Measurements from ENCODE around the gene SHROOM1.

GRCh38 chr5:132832612-132833011 lies 2.2 kb upstream of the SHROOM1 start:
- TF ChIP-seq, protein P1, sequence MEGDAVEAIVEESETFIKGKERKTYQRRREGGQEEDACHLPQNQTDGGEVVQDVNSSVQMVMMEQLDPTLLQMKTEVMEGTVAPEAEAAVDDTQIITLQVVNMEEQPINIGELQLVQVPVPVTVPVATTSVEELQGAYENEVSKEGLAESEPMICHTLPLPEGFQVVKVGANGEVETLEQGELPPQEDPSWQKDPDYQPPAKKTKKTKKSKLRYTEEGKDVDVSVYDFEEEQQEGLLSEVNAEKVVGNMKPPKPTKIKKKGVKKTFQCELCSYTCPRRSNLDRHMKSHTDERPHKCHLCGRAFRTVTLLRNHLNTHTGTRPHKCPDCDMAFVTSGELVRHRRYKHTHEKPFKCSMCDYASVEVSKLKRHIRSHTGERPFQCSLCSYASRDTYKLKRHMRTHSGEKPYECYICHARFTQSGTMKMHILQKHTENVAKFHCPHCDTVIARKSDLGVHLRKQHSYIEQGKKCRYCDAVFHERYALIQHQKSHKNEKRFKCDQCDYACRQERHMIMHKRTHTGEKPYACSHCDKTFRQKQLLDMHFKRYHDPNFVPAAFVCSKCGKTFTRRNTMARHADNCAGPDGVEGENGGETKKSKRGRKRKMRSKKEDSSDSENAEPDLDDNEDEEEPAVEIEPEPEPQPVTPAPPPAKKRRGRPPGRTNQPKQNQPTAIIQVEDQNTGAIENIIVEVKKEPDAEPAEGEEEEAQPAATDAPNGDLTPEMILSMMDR (conservative IDR thresholded peaks at IDR 0.05), result no peak
- no peak for TF ChIP-seq EZH2 (IDR thresholded peaks at IDR 0.05; ENCODE audit: low read depth)
